ENCODE results near the gene KIF1A.

DNA sequence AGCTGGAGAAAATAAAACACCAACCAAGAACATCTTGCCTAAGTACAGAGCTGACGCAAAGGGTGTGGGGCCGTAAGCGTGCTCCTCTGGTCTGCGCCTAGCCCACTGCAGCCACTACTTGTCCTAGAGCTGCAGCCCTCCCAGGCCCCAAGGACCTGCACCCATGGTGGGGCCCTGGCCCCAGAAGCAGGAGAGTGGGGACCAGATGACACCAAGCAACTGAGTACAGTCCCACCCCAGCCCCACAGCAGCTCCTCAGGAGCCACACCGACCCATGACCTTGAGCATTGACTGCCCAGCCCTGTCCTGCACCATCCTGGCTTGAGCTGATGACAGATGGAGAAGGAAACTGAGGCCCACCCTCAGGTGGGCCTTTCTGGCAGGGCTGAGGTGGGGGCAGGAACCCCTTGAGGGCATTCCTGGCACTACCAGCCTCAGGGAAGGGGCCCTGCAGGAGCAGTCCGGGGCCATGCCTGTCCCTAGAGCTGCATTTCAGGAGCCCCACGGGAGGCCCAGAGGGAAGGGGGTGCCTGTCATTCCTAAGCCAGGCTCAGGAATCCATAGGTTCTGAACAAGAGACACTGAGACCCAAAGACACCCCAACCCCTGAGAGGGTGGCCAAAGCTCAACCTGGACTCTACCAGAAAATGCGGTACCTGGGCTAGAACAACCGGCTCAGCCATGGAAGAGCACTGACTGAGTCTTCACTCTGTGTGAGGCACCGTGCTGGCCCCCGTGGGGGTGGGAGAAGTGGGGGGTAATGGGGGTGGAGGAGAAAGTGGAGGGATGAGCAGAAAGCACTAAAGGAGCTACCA lies 4.9 kb downstream of the KIF1A start:
- TF ChIP-seq, protein P1, sequence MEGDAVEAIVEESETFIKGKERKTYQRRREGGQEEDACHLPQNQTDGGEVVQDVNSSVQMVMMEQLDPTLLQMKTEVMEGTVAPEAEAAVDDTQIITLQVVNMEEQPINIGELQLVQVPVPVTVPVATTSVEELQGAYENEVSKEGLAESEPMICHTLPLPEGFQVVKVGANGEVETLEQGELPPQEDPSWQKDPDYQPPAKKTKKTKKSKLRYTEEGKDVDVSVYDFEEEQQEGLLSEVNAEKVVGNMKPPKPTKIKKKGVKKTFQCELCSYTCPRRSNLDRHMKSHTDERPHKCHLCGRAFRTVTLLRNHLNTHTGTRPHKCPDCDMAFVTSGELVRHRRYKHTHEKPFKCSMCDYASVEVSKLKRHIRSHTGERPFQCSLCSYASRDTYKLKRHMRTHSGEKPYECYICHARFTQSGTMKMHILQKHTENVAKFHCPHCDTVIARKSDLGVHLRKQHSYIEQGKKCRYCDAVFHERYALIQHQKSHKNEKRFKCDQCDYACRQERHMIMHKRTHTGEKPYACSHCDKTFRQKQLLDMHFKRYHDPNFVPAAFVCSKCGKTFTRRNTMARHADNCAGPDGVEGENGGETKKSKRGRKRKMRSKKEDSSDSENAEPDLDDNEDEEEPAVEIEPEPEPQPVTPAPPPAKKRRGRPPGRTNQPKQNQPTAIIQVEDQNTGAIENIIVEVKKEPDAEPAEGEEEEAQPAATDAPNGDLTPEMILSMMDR (IDR thresholded peaks at IDR 0.05), result no peak
- no peak for TF ChIP-seq EZH2 (IDR thresholded peaks at IDR 0.05)
